ENCODE results near the gene KCNK1.

Gene KCNK1

DNA sequence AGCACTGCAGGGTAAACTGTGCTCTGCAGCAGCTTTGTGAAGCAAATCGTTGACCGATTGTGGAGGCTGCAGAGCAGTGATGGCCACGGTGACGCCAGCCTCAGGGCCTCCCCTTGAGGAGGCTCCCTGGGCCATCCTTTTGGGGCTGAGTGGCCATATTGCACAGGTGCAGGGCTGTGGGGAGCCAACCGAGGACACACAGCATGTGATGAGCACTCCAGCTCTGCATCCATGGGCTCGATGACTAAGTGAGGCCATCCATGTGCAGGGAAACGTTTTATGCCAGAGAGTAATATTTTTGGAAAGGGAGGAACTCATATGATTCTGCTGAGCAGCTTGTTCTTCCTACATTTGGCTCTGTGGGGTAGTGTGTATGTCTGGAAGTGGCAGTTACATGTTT is 24.6 kb downstream of the KCNK1 start:
- no peak for DNase-seq (ENCODE audit: low spot score)

GRCh38 chr1:233639611-233640010 is 25.7 kb downstream of the KCNK1 start:
- DNase-seq (ENCODE audit: low spot score): no peak

DNA sequence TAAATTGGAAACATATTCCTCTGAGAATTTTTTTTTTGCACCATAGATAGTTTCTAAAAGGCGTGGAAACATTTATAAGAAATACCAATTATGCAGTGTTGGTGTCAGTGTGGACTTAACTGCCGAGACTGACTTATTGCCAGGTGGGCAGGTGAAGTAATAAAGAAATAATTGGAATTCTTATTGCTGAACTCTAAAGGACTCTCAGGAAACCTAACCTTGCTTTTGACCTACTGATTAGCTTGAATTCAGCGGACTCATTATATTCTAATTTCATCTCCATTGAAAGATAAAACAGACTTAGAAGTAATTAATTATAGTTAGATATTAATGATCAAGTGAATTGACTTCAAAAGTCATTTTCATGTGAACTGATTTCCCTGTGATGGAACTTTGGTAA is 26.3 kb downstream of the KCNK1 start:
- DNase-seq (ENCODE audit: low spot score): no peak

DNA sequence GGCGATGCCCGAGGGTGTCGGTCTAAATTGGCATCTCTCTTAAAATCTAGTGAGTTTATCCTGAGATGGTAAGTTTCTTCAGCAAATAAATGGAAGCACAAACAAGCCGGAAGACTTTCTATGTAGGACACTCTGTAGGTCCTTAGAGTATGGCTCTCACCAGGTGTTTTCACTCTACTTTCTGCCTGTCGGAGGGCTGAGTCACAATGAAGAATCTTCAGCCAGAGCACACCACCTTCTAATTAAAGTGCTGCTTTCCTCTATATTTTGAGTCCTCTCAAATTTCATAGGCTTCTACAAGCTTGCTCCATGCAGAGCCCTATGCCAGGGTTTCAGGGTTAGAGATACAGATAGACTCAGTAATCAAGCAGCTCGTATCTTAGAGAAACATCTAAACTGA is 27.1 kb downstream of the KCNK1 start:
- DNase-seq (ENCODE audit: low spot score): no peak

DNA sequence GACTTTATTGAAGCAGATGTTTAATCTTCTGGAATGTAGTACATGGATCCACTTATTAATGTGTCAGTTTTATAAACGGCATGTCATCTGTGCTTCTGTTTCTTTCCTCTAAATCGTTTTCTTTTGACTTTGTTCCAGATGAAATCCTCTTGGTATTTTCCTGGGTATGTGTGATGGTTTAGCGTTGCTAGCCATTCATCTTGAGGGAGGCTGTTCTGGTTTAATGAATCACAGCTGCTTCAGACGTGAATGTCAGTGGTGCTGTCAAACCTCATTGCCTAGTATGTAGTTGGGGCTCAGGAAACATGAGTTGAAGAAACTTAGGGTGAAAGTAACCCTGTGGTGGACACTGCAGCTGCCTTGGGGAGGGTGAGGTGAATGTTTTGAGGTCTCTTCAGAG is 33.2 kb downstream of the KCNK1 start:
- no peak for DNase-seq (ENCODE audit: low spot score)

GRCh38 chr1:233647636-233648035 is 33.7 kb downstream of the KCNK1 start:
- DNase-seq (ENCODE audit: low spot score): peak; percentile 39

GRCh38 chr1:233651061-233651460 is 37.2 kb downstream of the KCNK1 start:
- no peak for DNase-seq (ENCODE audit: low spot score)

DNA sequence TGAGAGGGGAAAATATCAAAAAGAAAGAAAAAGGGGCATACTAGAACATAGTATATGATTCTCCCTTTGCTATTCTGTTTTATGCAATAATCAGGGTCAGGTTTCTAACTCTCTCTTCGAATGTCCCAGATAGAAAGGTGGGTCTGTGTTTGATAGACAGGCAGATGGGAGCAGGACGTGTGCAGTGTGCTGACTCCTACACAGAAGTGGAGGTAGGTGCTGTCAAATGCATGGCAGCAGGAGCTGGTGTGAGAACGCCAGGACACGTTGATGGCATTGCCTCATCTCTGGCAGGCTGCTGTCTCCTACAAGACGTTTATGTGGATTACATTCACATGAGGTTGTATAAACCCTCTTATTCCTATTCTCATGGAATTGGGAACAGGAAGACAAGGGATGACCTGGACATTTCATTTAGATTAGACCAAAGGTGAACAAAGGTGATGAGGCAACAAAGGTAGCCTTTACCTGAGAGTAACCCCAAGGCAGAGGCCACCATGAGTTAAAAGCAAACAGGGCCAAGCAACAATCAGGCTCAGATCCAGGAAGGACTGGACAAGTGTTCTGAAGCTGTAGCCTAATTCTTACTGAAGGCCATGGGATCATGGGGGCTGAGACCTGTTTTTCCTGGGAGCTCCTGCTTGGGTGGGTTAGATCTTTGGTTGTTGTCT is 37.8 kb downstream of the KCNK1 start:
- peak; percentile 74 for DNase-seq (ENCODE audit: low spot score)

DNA sequence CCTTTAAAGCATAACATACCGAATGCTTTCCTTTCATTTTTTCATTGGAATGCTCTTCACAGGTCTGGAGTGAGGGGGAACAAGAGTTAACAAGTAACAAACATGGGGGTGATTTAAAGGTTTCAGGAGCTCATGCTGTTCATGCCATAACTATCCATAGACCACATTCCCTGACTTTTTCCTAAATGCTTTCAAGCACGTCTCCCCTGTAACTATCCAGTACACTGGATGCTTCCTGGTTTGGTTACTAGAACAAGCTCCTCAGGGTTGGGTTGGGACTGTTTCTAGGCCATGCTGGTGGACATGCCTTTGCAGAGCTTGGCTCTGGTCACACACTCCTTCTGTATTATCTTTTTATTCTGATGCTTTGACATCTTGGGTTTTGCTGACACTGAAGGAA is 38.6 kb downstream of the KCNK1 start:
- no peak for DNase-seq (ENCODE audit: low spot score)

- no peak for DNase-seq (ENCODE audit: low spot score)
Observed at GRCh38 chr1:233654658-233655280, 40.9 kb downstream of the KCNK1 start.

- DNase-seq (ENCODE audit: low spot score): no peak
Observed at GRCh38 chr1:233655301-233655740, 41.4 kb downstream of the KCNK1 start.

DNA sequence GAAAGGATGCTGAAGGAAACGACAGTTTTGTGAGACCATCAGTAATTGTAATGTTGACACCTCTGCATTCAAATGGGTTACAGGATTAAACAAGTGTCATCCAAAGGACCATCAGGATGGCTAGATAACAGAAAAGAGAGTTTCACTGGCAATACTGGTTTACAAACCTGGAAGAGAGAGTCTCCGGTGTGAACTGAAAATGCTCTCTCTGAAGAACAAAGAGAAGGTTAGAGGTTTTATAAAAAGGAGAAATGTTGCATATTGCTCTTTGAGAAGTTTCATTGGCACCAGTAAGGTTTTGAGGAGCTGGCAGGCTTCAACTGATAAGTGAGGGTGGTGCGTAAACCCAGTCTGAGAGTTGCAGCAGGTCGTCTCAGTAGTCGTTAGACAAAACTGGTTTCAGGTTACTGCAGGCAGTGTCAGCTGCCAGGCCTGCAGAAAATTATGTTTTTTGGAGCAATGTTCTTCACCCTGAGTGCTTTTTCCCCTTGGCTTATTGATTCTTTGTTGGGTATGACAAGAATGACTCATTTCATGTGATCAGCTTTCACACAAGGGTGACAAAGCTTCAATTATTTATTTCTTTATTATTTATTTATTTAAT is 42.2 kb downstream of the KCNK1 start:
- DNase-seq (ENCODE audit: low spot score): no peak

- no peak for DNase-seq (ENCODE audit: low spot score)
Observed at GRCh38 chr1:233656687-233657086, 42.8 kb downstream of the KCNK1 start.

DNA sequence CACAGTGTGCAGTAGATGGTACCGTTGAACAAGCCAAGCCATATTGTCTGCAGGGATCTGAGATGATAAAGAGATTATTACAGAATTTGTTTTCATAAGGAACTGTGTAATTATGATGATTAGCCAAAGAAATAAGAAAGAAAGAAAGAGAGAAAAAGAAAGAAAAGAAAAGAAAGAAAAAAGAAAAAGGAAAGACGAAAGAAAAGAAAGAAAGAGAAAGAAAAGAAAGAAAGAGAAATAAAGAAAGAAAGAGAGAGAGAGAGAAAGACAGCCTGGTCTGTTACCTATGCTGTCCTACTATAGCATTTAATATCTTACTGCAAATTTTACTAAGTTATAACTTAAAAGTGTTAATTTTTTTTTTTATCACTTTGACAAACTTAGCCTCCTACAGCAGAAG is 43.6 kb downstream of the KCNK1 start:
- no peak for DNase-seq (ENCODE audit: low spot score)

- DNase-seq (ENCODE audit: low spot score): no peak
Observed at GRCh38 chr1:233659495-233659894, 45.6 kb downstream of the KCNK1 start.

DNA sequence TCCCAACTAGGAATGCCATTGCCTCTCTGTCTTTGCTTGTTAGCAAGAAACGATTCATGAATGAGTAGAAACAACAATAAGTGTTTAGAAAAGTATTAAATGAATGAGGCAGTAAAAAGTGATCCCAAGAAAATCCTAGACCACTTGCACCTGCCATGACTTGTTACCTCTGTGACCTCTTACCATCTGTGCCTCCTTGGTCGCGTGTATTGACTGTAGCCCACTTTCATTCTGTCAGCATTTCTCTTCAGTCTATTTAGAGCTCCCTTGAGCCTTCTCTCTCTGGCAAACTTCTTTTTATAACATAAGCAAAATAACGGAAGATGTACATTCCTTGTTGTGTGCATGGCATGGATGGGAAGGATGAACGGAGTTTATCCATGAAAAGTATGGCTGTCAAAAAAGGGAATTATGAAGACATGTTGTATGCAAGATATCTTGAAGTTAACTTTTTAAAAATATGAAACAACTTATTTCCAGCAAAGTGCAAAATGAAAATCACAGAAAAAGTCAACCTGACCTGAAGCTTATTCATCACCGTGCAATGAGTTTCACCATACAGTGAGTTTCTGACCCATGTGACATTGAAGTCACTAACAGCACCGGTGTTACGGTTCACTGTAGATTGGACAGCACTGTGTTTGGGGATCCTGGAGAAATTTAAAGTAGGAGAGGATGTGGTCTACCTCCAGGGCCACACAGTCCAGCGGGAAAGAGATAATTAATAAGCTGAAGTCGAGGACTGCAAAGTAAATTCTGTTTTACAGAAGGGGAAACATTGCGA is 47.7 kb downstream of the KCNK1 start:
- DNase-seq (ENCODE audit: low spot score): no peak

DNA sequence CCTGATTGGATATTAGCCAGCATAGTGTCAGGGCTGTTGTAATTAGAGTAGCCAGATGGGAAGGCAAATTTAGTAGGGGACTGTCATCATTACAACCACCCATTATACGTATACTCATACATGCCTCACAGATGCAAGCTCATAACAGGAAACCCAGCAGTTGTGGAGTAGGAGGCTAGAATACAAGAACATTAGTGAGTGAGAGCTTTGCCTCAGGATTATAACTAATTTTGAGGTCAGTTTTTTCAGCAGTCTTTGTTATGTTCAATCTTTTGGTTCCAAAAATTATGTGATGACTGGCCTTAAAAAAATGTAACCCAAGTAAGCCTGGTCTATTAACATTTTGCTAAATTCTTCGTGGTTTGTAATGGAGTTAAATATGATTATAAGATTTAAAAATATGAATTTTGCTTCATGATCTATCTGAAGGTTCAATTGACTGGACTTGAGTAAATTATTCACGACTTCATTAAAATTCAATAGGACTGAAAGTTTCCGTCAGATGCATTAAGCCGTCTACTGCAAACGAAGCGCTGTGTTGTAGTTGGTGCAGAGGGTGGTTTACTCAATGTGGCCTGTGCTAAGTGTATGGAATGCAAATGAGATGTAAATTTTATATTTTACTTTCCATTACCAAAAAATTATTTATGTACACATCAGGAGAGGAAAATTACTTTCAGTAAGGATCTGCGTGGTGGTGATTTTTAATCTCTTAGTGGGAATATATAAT is 48.8 kb downstream of the KCNK1 start:
- DNase-seq (ENCODE audit: low spot score): no peak

DNA sequence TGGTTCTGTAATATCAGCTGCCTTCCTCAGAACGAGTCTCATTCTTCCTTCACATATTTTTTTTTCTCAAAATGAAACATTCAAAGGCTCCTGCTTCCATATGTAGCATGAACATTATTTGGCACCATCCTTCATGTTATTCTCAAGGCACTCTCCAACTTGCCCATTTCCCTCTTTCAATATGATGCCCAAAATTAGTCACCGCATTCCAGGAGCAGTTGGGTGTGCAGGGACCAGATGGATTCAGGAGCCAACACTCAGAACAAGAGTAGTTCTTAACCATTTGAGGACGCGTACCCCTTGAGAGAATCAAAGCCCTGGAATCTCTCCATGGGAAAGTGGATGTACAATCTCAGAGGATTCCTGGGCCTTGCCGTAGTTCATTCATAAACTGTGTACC is 50.3 kb downstream of the KCNK1 start:
- no peak for DNase-seq (ENCODE audit: low spot score)

- DNase-seq (ENCODE audit: low spot score): no peak
Observed at GRCh38 chr1:233664804-233665574, 51.1 kb downstream of the KCNK1 start.

DNA sequence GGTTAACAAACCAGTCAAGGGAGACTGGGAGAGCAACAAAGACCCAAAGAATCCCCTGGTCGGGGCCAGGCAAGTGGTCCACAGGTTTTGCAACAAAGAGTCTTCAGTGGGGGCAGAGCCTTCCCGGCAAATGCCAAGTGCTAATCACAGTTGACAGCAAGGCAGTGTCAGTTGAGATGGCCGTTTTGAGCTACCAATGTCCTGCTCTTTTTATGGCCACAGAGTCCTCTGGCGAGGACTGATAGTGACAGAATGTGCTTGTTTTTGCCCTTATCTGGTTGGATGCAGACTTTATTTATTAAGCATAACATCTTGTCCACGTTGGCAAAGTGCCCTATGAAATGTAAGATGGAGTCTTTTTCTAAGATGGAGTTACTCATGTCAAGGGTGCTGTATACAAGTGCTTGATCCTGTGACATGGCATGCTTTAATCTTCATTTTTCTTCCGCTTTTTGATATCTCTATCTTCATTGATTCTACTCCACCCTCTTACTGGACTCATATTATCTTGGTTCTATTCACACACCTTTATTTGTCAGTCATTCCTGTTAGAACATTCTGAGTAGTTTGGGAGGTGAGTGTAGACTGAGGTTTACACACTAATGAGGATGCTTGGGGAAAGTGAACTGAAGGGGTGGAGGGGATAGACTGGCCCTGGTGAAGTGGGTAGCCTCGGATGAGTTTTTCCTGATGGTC is 51.8 kb downstream of the KCNK1 start:
- DNase-seq (ENCODE audit: low spot score): no peak

- no peak for DNase-seq (ENCODE audit: low spot score)
Observed at GRCh38 chr1:233667741-233668140, 53.8 kb downstream of the KCNK1 start.

All from putamen (tissue), 1 donor.